GM19324 (cell line): ENCODE measurements around the gene KAZN.

Source experiments
- ATAC-seq: cut with Tn5 transposase; IDR thresholded peaks from one replicate; pipeline ENCODE4 v1.9.1; 2021; ENCODE audit warnings: mild to moderate bottlenecking, moderate library complexity; ENCODE audit not compliant: unreplicated experiment, low FRiP score

Gene KAZN

DNA sequence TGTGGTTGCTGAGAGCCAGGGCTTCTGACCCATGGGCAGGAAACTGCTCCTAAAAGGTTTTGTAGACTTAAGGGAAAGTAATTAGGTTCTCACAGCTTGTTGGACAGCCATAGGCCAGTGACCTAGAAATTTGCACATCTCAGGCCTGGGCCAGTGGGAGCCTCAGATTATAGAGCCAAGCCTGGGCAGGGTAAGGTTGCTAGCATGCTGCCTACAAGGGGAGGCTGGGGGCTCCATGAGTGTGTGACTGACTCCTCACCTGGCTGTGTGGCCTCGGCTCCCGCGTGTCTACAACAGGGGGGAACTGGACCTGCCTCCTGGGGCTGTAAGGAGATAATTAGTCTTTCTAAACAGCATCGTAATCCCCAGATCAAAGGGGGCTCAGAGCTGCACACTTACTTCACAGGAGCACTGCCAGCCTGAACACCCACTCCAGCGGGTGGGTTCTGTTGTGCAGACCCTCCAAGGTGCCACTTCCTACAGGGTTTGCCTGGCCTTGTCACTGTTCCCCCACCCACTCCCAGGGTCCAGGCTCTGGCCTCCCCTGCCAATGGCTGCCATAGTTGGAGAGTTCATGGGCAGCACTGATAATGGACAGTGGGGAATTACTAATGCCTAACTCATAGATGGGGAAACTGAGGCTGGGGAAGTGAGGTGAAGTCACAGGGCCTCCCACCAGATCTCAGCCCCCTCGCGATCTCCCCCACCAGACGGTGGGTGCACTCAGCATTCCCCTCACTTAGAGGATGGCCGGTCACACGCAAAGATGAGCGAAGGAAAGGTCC is 324.6 kb downstream of the KAZN start:
- ATAC-seq, result no peak

DNA sequence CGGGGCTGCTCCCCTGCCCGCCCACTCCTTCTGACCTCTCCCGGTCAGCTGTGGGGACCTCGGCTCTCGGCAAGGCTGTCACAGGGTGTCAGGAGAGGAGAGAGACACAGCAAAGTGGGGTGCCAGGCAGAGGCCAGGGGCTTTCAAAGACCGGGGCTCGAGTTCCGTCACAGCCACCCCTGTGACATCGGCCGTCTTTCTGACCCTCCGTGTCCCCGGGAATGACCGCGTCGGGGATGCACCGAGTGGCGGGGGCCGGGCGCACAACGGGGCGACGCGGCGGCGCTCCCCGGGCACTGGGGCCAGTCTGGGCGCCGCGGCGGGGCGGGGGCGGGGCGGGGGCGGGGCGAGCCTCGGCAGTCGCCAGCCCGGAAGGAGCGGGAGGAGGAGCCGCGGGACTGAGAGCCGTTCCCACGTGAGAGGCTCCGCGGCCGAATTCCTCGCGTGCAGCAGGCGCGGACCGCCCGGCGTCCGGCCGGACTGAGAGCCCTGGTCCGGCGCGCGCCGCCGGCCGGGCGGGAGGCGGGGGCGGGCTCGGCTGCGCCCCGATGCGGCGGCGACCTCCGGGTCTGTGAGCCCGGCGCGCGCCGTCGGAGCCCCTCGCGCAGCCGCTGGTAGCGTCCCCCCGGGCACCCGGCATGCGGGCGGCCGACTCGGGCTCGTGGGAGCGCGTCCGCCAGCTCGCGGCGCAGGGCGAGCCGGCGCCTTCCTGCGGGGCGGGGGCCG is 325.4 kb downstream of the KAZN start:
- no peak for ATAC-seq

DNA sequence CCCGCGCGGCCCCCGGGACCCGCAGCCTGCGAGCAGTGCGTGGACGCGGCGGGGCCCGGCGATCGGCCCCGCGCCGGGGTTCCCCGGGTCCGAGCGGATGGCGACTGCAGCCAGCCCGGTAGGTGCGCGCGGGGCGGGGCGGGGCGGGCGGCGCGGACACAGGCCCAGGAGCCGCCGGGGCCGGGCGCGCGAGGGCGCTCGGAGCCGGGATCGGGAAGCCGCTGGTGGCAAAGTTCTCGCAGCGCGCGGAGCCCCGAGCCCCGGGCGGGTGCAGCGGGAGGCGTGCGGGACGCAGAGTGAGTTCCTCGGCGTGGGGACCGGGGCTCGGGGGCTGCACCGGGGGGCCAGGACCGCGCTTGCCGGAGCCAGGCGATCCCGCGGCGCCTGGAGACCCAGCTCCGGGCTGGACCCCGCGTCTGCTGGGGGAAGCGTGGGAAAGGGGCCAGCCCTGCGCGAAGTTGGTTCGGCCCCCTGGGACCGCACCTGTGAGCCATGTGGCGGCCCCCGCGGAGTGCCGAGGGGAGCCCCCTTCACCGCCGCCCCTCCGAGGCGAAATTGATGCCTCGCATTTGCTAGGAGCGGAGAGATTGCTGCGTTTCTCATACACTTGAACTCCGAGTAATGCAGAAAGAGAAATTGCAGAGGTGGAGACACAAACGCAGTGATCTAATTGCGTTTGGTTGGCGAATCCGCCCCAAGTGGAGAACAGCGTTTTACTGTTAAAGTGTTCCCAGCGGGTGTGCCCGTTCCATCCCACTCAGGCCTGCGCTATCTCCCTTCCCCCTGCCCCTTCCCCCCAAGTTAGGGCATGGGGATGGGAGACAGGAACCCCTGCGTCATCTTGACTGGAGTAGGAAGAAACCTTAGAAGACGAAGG is 326.2 kb downstream of the KAZN start:
- no peak for ATAC-seq

DNA sequence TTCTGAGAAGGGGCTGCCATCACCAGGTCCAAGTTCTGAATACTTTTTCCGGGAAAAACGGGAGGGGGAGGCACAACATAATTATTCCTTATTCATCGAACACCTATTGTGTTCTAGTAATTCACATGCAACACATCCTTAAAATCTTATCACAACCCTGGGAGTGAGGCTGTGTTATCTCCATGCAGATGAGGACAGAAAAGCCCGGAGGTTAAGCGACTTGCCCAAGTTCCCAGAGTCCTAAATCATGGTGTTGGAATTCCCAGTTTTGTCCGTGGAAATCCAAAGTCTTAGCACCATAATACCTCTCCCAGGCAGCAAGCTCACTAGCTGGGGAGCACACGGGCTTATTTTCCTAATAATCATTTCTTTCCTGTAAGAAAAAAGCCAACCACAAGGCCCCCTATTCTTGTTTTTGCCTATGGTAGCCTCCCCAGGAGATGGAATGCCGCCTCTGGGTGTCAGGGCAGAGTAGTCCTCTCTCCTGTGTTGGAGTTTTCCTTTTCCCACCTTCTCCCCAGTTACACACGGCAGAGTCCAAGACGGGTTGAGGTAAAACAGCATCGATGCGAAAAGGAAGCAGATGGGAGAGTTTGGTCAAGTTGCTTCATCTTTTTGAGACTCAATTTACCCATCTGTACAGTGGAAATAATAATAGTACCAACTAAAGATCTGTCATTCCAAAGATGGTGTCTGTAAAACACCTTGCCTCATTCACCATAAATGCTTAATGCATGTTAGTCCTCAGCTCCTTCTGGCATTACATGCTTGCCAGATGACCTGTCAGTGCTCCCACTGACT is 327.1 kb downstream of the KAZN start:
- no peak for ATAC-seq

DNA sequence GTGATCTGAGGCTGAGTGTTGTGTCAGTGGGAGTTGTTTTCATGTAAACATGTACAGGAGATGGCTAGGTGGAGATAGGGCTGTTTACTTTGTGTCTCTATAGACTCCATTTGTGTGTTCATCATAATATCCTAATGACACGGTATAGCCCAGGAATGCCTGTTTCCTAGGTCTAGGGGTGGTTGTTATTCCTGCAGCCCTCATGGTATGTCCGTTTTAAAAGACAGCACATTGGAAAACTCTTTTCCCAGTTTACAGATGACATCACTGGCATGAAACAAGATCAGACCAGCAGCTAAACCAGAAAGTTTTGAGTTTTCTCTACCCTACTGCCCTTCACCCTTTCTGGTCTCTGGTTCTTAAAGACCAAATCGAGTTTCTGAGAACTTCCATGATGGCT is 327.7 kb downstream of the KAZN start:
- no peak for ATAC-seq

DNA sequence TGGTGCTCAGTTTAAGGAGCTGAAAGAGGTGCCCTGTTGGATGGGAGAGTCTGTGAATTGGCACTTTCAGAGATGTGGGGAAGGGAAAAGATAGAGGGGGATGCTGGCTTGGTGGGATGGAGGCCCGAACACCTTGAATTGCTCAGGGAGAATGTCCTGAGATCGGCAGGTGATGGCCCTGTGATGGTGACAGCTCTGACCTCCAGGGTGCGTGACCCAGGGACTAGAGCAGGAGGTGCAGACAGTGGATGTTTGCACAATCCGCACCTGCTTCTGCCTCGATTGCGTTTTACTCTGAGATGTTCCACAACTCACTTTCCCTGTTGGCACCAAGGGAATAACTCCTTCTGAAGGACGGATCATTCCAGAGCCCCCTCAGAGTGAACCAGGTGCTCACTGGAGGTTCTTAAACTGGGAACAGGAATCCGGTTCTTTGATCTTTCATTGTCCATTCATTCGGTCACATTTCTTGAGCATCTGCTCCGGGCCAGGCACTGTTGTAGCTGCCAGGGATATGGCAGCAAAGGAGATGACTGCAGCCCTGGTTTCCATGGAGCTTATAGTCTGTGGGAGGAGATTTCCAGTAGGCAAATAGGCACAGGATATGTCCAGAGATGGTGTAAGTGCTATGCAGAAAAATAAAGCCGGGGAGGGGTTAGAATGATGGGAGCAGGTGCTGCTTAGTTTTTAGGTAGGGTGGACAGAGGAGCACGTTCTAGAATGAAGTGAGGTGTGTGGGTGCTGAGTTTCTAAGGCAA is 328.5 kb downstream of the KAZN start:
- no peak for ATAC-seq

DNA sequence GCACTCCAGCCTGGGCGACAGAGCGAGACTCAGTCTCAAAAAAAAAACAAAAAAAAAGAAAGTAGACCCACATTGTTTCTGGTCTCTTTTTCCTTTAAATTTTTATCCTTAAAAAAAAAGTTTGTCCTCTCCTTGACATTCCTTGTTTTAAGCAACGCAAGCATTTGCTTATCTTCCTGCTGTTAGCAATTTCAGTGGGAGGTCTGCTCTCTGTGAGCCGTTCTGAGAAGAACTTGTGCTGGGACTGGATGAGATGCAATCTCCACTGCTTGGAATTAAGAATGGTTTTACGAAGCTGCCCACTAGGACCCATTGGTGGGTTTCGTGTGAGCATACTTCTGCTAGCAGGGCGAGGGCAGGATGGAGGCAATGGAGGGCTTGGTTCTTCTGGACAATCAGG is 329.9 kb downstream of the KAZN start:
- ATAC-seq, result no peak

DNA sequence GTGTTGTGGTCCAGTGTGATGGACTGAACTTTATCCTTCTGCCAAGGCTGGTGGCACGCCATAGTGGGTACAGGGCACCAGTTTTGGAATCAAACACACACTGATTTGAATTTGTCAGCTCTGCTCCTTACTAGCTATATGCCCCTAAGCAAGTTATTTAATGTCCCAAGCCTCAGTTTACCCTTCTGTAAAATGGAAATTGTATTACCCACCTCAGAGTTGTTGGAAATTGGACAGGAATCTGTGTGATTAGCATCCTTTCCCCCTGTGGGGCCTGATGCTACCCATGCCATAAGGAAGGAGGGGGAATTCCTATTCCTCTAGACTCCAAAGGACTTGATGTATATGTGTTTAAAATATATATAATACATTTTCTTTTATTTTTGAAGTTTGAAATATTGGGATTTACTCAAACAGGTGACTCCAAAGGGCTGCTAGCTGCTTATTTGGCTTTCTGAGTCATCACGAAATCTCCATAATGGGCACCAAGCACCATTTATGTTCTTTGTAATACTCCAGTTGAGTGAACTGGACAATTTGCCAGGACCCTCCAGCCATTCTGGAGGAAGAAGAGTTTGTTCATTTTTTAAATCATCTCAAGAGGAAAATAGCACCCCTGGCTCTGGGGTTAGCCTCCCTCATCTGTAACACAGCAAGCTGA is 330.5 kb downstream of the KAZN start:
- no peak for ATAC-seq

DNA sequence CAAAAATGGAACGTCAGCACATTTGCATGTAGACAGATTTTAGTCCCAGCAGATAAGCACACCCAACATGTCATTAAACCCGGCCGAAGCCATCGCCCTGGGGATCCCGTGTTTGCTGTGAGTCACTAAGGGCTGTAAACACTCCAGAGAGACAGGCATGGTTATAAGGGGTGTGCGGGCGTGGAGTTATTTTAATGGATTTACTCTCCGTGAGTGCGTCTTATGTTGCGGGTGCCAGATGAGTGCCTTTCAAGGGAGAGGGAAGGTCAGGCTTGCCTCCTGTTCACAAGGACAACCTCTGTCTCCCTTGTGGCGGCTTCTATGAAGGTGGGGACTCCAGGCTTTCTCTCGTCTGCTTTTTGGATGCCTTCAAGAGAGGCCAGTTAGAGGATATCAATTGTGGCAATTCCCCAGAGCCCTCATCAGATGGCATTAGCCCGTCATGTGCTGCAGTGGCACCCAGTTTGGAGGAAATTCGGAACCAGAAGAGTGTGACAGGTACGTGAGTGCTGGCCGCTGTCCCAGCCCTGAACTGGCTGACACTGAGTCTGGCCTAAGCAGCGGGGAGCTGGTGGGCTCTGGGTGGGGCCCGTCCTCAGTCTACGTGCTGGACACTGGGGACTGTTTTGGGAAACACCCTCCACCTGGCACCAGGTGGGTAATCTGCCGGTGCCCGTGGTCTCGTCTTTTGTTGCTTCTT is 331.2 kb downstream of the KAZN start:
- no peak for ATAC-seq

DNA sequence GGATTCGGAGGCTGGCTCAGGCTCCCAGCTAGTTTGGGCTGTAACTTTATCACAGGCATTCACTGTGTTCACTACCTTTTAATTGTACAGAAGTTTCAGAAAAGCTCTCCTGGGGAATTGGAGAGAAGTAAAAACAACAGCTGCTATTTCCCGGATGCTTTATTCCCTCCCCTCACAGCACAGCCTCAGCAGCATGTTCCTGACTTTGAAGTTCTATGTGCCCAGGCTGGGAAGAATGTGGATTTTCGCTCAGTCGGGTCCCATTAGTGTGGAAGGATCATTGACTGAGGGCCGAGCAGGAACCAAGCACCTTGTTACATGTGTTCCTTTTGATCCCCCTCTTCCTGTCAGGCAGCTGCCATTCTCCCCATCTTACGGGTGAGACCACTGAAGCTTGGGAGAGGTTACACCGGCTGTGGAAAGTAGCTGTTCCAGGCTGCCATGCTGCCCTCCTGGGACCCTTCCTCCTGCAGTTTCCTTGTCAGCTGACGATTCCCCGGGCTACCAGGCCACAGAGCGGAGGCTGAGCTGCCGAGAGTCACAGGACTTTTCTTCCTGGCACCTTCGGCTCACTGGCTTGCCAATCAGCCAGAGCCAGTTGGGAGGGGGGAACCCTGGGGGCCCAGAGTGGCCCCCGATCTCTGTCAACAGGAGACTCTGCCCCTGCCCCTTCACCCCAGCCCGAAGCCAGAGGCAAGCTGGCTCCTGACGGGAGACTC is 331.9 kb downstream of the KAZN start:
- no peak for ATAC-seq

DNA sequence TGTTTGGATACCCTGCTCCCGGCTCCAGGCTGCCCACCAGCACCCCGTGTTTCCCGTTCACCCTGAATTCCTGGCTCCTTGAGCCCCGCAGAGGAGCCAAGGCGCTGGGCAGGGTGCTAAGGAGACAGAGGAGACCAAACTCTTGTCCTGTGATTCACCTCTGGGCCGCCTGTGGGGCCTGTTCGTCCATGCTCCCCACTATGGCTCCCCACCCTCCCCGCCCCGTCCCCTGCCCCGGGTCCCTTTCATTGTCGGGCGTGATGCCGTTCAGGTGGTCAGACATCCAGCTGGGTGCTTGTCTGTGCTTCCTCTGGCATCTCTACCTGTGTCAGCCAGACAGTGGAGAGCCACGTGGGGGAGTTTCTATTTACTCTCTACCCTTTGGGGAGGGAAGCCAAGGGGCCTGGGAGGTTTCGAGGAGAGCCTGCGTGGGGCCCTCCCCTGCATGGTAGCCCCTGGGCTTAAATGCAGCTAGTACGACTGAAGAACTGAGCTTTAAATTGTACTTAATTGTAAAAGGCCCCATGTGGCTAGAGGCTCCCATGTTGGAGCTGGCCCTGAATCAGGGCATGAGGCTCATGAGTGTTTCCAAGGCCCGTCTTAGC is 333.7 kb downstream of the KAZN start:
- ATAC-seq, result no peak

DNA sequence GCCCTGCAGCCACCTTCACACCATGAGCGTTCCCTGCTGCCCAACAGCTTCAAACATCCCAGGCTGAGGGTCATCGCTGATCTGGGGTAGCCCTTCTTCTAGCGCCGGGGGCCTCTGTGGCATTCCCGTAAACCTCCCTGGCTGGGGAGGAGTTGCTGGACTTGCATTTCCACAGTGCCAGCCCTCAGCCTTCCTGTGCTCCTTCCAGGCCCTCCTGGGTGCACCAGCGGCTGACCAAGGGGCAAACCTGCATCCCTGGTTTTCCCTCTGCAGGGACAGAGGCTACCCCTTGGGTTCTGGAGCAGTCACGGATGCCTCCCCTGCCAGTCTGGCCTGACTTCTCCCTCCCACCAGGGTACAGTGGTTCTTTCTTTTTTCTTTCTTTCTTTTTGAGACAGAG is 336.4 kb downstream of the KAZN start:
- ATAC-seq, result no peak

DNA sequence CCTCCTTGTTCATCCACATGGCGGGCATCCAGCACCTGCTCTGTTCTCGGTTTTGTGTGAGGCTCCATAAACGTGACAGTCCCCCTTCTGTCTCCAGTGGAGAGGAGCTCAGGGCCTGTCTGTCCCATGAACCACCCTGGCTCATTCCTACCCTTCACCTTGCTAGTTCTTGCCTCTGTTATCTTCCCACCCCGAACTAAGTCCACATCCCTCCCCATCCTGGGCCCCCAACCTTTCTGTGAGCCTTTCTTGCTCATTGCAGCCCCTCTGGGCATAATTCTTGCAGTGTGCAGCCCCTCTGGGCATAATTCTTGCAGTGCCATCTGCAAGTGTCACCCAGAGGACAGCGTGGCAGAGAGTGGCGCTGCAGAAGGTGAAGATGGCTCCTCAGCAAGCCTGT is 338.3 kb downstream of the KAZN start:
- ATAC-seq, result no peak

DNA sequence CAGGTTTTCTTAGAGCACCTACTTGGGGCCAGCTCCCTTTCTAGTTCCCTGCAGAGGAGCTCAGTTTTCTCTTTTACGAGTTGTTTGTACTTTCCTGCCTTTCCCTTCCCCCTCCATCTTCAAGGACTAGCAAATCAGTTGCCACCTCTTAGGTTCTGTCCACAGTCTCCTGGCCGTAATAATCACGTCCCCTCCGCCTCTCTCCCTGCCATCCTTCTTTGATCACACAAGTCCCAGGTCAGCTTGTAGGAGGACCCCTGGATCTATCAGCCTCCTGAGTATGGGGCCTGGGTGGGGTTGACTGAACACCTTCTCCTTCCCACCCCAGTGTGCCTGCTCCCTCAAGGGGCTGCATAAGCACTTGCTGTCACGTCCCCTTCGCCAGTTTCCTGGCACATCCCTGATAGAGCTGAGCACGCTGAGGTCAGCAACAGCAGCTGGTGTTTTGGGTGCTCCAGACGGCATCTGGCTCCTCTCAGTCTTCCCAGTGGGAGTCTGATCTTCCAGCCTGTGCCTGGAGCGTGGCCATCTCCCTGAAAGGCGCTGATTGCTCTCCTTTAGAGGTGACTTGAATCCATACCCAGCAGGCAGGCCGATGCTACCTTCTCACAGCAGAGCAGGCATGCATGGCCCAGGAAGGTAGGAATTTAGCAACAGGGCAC is 338.9 kb downstream of the KAZN start:
- ATAC-seq, result no peak

DNA sequence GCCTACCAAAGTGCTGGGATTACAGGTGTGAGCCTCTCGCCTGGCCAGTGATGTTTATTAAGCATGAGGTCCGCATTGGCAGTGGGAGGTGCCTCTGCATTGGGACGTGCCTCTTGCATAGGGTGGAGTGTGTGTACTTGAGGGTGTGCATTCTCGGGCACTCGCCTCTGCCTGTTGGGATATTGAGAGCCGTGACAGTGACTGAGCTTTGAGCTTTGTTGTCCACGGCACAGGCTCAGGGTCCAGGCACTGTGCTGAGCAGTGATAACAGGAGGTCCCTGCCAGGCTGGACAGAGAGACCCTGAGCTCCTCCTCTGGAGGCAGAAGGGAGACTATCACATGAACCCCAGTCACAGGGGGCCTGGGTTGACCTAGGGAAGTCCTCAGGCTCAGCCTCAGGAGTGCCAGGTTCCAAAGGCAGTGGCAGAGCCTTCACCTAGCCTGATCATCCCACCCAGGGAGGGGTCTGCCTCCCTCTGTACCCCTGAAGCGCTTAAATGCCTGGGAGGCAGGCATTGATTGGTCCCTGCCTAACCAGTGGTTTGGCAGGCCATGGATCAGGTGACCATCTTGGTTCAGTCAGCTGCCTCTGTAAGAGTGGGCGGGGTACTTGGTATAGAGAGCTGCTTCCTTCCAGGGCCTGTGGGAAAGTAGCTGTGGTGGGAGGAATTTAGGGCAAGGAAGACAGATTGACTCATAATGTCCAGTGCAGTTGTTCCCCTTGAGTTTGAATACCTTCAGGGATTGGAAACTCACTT is 341.2 kb downstream of the KAZN start:
- ATAC-seq, result no peak

DNA sequence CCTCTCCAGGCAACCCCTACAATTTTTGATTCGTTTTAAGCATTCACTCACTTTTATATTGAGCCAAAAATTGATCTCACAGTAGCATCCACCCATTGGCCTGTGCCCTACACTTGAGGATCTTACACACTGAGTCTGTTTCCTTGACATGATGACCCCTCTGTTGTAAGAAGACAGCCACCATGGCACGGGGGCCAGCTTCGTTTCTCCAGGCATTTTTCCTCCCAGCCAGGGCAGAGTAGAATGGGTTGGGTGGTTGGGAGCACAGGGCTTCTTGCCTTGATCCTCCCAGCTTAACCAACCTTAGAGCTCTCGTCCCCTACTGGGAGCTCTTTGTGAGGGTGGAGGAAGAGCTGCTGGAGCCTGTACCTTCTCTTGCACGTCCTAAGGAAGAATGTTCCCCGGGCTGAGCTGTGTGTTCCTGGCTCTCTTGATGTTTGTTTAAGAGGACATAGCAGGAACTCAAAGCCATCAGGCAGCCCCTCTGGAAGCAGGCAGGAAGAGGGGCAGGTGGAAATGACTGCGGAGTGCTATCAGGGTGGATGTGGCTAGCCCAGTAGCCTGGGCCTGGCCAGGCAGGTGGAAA is 341.9 kb downstream of the KAZN start:
- no peak for ATAC-seq
